ENCODE data around the gene FBXO48.

FBXO48 gene

DNA sequence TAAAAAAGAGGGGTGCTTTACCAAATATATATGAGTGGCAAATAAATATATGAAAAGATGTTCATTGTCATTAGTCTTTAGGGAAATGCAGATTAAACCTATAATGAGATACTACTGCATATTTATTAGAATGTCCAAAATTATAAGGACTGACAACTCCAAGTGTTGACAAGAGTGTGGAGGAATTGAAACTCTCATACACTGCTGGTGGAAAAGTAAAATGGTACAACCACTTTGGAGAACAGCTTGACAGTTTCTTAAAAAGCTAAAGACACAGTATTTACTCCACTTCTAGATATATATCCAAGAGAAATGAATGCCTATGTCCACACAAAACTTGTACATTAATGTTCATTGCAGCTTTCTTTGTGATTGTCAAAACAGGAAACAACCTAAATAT, 51.6 kb downstream of the FBXO48 start:
- Mint-ChIP-seq H3K4me3 (no peak overlapping the region), H3K36me3 (no peaks in the 10 kb centered on the region), H3K4me1 (peaks cover 77% of the 10 kb centered on the region), H3K27me3 (no peaks in the 10 kb centered on the region), H3K27ac (no peak overlapping the region), H3K9me3 (no peaks in the 10 kb centered on the region)
- ATAC-seq: no peak

DNA sequence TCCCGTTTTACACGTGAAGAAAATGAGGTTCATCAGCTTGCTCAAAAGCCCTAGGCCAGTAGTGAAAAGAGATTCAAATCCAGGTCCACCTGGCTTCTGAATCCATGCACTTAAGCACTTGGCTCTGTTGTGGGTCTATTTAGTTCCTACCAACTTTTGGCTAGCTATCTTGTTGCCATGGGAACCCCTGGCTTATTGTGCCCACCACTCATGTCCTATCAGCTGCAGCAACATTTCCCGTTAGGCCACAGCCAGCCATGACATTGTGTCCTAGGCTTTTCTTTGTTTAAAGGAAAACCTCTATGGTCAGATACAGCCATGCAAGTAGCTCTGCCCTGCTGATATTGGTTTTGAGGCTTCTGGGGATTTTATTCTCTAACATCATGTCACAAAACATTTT, 52.2 kb downstream of the FBXO48 start:
- no peak overlapping the region for H3K4me3 Mint-ChIP-seq
- H3K27ac Mint-ChIP-seq: no peak overlapping the region
- no peak for ATAC-seq
- H3K27me3 Mint-ChIP-seq: no peaks in the 10 kb centered on the region
- no peaks in the 10 kb centered on the region for H3K9me3 Mint-ChIP-seq
- H3K4me1 Mint-ChIP-seq: peaks cover 80% of the 10 kb centered on the region
- no peaks in the 10 kb centered on the region for H3K36me3 Mint-ChIP-seq

DNA sequence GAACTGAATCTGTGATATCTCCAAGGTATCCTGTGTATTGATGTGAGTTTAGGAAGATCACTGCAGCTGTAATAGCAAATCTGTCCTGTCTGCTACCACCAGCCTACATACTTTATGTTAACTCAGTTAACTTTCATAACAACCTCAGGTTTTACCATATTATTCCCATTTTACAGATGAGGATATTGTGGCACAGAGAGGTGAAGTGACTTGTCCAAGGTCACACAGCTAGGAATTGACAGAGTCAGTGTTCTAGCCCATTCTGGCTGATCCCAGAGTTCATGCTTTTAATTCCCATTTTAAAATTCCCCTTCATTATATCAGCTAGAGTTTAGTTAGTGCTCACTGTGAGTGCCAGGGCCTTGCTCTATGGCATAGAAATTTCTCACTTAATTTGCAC, 52.6 kb downstream of the FBXO48 start:
- Mint-ChIP-seq H3K36me3 (no peaks in the 10 kb centered on the region), H3K27ac (no peak overlapping the region)
- ATAC-seq: no peak

DNA sequence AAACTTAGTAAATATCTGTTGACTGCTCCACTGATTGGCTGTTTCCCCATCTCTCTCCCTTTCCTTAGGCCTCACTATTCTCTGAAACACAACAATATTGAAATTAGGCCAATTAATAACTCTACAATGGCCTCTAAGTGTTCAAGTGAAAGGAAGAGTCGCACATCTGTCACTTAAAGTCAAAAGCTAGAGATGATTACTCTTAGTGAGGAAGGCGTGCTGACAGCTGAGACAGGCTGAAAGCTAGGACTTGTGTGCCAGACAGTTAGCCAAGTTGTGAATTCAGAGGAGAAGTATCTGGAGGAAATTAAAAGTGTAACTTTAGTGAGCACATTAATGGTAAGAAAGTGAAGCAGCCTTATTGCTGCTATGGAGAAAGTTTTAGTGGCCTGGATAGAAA, 53.6 kb downstream of the FBXO48 start:
- H3K9me3 Mint-ChIP-seq: no peaks in the 10 kb centered on the region
- peaks cover 79% of the 10 kb centered on the region for H3K4me1 Mint-ChIP-seq
- H3K27me3 Mint-ChIP-seq: no peaks in the 10 kb centered on the region
- no peak for ATAC-seq
- peaks cover under 1% of the 10 kb centered on the region for H3K36me3 Mint-ChIP-seq
- H3K4me3 Mint-ChIP-seq: no peak overlapping the region
- H3K27ac Mint-ChIP-seq: peak overlapping the region; percentile 3

More for the DNA sequence above, 52.6 kb downstream of the FBXO48 start:
- no peaks in the 10 kb centered on the region for H3K9me3 Mint-ChIP-seq
- no peak overlapping the region for H3K4me3 Mint-ChIP-seq
- peaks cover 80% of the 10 kb centered on the region for H3K4me1 Mint-ChIP-seq
- no peaks in the 10 kb centered on the region for H3K27me3 Mint-ChIP-seq

DNA sequence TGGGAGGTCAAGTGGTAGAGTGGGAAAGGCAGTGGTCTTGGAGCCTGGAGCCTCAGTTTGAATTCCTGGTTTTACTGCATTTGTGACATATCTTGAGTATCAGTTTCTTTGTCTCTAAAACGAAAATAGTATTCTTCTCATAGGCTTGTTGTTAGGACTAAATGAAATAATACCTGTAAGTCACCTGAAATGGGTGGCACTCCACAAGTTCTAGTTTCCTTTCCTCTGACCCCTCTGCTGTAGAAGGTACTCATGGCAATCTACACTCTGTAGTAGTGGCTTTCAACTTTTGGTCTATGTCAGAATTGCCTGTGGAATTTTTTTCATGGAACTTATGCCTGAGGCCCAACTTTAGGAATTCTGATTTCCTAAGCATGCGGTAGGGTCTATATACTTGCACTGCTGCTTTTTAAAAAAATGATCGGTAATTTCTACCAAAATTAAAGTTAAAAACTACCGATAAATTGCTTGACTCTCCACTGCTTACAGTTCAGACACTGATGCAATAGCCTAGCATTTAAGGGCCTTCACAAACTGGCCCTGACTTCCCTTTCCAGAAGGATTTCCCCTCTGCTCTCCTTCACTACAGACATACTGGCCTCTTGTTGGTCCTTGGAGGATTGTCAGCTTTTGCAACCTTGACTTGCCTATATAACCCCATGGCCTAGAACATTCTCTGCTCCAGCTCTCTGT, 54.8 kb downstream of the FBXO48 start:
- Mint-ChIP-seq H3K27ac (peak overlapping the region; percentile 83), H3K27me3 (no peaks in the 10 kb centered on the region), H3K36me3 (peaks cover 12% of the 10 kb centered on the region), H3K9me3 (peaks cover 8% of the 10 kb centered on the region), H3K4me3 (peak overlapping the region; percentile 74), H3K4me1 (peaks cover 77% of the 10 kb centered on the region)
- no peak for ATAC-seq

DNA sequence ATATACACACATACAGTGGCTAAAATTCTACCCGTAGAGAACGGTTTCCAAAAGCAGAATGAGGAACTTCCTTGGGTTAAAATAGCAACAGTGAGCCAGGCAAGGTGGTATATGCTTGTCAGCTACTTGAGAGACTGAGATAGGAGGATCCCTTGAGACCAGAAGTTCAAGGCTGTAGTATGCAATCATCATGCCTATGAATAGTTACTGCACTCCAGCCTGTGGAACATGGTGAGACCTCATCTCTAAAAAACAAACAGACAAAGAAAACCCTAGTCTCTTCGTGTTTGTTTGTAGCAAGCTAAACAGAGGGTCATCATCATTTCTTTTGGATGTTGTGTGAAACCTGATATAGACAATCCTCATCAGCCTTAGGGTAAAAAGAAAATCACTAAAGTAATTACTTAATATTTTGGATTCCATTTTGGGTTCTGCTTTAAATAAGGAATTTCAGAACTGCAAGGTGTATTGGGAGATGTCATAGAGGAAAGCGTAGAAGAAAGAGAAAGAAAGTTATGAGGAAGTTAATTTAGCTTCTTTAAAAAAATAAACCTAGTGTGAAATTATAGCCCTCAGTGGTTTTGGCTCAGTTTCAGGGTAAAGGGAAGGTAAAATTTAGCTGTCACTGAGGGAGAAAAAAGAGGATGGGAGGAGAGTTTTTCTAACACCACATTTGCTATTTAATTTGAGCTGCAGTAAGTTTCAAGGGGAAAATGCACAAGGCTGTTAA, 55.5 kb downstream of the FBXO48 start:
- ATAC-seq: peak; percentile 99
- Mint-ChIP-seq H3K9me3 (peaks cover 11% of the 10 kb centered on the region), H3K36me3 (peaks cover 19% of the 10 kb centered on the region), H3K4me3 (peak overlapping the region; percentile 74), H3K27ac (peak overlapping the region; percentile 83), H3K4me1 (peaks cover 77% of the 10 kb centered on the region), H3K27me3 (no peaks in the 10 kb centered on the region)
